ENCODE data around the gene MYOM3. TPM values are rescaled to one million over a fixed set of nuclear protein-coding genes. Genes with fewer than 3 reads are reported as not detected.

MYOM3 gene
- total RNA-seq, 2 experiments from 2014 or later, result not detected

DNA sequence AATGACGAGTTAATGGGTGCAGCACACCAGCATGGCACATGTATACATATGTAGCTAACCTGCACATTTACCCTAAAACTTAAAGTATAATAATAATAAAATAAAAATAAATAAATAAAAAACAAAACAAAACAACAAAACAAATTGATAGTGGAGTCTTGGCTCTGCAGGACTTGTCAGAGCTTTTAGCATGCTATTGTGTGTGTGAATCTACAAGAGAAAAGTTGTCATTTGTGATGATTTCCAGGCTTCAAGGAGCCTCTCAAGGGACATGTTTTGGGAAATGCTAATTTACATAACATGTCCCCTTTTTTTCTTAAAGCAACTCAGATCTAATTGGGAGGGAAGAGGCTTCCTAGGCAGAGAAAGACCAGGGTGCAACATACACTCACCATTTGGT lies 21.9 kb upstream of the MYOM3 start:
- POLR2A ChIA-PET, result no interaction called here
- Mint-ChIP-seq H3K27me3 (peaks cover 14% of the 10 kb centered on the region), H3K36me3 (ENCODE audit: low read depth) (no peaks in the 10 kb centered on the region), H3K27ac (no peak overlapping the region), H3K4me1 (peaks cover 1% of the 10 kb centered on the region), H3K4me3 (no peak overlapping the region), H3K9me3 (peaks cover 9% of the 10 kb centered on the region)
- DNase-seq, result no peak
- CTCF ChIA-PET, result interaction anchor here (4.6 kb wide), 1 partner anchor 16 kb away, joined by 29 read pairs; no protein-coding TSS in a partner anchor

DNA sequence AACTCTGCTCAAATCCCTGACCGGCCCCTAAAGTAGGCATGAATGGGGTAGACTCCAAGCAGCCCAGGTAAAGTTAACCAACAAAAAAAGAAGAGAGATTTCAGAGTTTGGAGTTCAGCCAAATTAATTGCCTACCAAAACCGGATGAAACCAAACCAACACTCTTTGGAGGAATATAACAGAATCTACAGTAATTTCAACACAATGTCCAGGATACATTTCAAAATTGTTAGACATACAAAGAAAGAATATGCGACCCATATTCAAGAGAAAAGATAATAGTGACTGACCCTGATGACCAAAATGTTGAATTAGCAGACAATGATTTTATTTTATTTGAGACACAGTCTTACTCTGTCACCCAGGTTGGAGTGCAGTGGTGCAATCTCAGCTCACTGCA lies 18.4 kb upstream of the MYOM3 start:
- Mint-ChIP-seq H3K27me3 (peaks cover 19% of the 10 kb centered on the region), H3K4me1 (no peaks in the 10 kb centered on the region), H3K27ac (no peak overlapping the region), H3K36me3 (ENCODE audit: low read depth) (no peaks in the 10 kb centered on the region), H3K4me3 (no peak overlapping the region), H3K9me3 (peaks cover 9% of the 10 kb centered on the region)
- ChIA-PET CTCF (no interaction called here), POLR2A (no interaction called here)
- no peak for DNase-seq

DNA sequence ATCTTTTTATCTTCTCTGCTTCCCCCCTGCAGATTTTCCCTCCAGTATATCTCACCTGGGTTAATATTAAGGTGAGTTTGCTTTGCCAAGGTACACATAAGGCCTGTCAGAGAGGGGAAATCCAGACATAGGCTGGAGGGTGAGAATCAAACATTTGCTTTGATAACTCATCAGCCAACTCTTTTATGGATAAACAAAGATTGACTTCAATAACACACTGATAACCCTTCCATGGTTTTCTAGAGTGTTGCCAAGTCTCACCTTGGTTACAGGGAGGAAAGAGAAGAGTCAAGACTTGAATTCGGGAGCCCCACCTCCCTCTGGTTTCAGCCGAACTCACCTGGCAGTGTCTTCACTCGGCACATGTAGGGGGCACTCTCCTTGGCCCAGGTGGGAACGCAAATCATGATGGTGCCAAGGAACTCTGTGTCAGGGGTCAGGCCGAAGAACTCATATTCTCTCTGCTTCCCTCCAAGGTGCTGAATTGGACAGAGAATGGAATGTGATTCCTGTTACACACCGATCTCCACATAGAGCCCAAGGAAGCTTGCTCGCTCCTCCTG lies 15.9 kb upstream of the MYOM3 start:
- peaks cover 7% of the 10 kb centered on the region for H3K9me3 Mint-ChIP-seq
- peaks cover 10% of the 10 kb centered on the region for H3K27me3 Mint-ChIP-seq
- ChIA-PET CTCF (interaction anchor here (0.7 kb wide), 1 partner anchor 22 kb away, joined by 4 read pairs; no protein-coding TSS in a partner anchor), POLR2A (no interaction called here)
- no peaks in the 10 kb centered on the region for H3K36me3 Mint-ChIP-seq (ENCODE audit: low read depth)
- no peak overlapping the region for H3K4me3 Mint-ChIP-seq
- H3K4me1 Mint-ChIP-seq, result no peaks in the 10 kb centered on the region
- no peak overlapping the region for H3K27ac Mint-ChIP-seq
- DNase-seq, result no peak

DNA sequence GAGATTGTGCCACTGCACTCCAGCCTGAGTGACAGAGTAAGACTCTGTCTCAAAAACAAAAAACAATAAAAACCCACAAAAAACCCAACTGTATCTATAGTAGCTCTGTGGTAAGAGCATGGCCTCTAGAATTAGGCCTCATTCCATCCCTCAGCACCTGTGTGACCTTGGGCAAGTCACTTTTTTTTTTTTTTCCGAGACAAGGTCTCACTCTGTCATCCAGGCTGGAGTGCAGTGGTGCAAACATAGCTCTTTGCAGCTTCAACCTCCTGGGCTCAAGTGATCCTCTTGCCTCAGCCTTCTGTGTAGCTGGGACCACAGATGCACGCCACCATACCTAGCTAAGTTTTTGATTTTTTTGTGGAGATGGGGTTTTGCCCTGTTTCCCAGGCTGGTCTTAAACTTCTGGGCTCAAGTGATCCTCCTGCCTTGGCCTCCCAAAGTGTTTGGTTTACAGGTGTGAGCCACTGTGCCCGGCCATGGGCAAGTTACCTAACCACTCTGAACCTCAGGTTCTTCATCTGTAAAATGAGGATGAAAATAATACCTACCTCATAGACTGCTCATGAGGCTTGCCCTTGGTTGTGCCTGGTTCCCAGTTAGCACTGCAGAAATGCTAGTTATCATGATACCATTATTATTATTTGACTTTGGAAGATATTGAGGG lies 15.3 kb upstream of the MYOM3 start:
- ChIA-PET CTCF (interaction anchor here (0.6 to 0.7 kb wide), 2 partner anchors 23 to 485 kb away, joined by 3 to 4 read pairs; no protein-coding TSS in a partner anchor), POLR2A (no interaction called here)
- H3K36me3 Mint-ChIP-seq (ENCODE audit: low read depth), result no peaks in the 10 kb centered on the region
- H3K4me1 Mint-ChIP-seq, result no peaks in the 10 kb centered on the region
- DNase-seq, result no peak
- no peak overlapping the region for H3K27ac Mint-ChIP-seq
- H3K9me3 Mint-ChIP-seq, result peaks cover 7% of the 10 kb centered on the region
- H3K27me3 Mint-ChIP-seq, result peaks cover 9% of the 10 kb centered on the region
- no peak overlapping the region for H3K4me3 Mint-ChIP-seq

DNA sequence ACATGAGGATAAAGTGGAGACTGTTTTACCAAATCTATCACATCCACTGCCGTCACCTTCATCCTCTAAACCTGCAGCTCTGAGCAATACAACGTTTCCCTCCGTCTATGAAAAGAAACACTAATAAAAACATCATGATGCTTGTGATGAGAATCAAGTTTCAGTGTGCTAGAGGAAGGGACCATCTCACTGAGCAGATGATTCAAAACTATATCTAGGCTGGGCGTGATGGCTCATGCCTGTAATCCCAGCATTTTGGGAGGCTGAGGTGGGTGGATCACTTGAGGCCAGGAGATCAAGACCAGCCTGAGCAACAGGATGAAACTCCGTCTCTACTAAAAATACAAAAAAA lies 14.7 kb upstream of the MYOM3 start:
- Mint-ChIP-seq H3K9me3 (peaks cover 7% of the 10 kb centered on the region), H3K27me3 (peaks cover 8% of the 10 kb centered on the region), H3K4me3 (no peak overlapping the region), H3K4me1 (no peaks in the 10 kb centered on the region), H3K27ac (no peak overlapping the region), H3K36me3 (ENCODE audit: low read depth) (no peaks in the 10 kb centered on the region)
- CTCF ChIA-PET, result interaction anchor here (0.6 kb wide), 1 partner anchor 486 kb away, joined by 3 read pairs; no protein-coding TSS in a partner anchor
- DNase-seq, result no peak
- POLR2A ChIA-PET, result no interaction called here

DNA sequence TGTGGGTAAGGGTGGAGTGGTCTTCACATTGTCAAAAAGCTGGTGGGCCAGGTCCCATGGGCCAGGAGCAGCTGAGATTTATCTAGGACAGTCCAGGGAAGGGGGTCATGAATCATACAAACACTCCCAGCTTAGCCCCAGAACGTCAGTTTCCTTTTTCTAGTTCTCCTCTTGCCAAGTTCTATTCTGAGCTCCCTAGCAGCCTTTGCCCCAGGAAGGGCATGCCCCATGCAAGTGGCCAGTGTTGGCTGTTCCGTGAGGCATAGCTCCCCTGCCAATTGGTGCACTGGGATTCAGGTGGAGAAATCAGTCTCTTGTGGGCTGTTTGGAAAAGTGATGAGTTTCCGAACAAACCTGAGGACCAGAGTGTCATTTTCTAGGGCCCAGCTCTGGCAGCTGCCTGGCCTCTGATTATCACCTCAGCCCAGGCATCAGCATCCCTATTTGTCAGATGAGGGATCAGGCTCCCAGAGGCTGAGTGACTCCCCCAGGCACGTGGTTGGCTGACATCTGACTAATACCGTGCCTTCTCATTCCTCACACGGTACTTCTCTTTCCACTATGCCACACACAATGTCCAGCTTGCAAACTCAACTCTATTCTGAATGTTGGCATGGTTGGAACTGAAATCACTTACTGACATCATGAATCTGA lies 14.2 kb upstream of the MYOM3 start:
- POLR2A ChIA-PET, result no interaction called here
- DNase-seq, result no peak
- peaks cover 6% of the 10 kb centered on the region for H3K9me3 Mint-ChIP-seq
- no peaks in the 10 kb centered on the region for H3K36me3 Mint-ChIP-seq (ENCODE audit: low read depth)
- H3K4me3 Mint-ChIP-seq, result no peak overlapping the region
- H3K4me1 Mint-ChIP-seq, result no peaks in the 10 kb centered on the region
- CTCF ChIA-PET, result no interaction called here
- H3K27ac Mint-ChIP-seq, result no peak overlapping the region
- peaks cover 6% of the 10 kb centered on the region for H3K27me3 Mint-ChIP-seq

DNA sequence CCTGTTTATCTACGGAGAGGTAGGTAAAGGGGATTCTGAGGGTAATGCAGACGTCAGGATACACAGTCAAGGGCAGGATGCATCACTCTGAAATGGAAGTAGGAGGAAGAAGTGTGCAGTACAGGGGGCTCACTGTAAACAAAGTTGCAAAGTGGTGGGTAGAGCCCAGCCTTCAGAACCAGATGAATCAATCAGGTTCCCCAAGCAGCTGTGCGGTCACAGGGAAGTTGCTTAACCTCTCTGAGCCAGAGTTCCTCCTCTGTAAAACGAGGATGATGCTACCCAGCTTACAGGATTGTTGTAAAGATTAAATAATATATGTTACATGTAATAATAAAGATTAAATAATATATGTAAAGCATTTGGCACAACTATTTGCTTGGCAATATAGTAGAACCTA lies 13.5 kb upstream of the MYOM3 start:
- H3K27ac Mint-ChIP-seq, result no peak overlapping the region
- H3K4me3 Mint-ChIP-seq, result no peak overlapping the region
- no peaks in the 10 kb centered on the region for H3K36me3 Mint-ChIP-seq (ENCODE audit: low read depth)
- H3K9me3 Mint-ChIP-seq, result peaks cover 6% of the 10 kb centered on the region
- DNase-seq, result no peak
- ChIA-PET POLR2A (no interaction called here), CTCF (no interaction called here)
- no peaks in the 10 kb centered on the region for H3K4me1 Mint-ChIP-seq
- H3K27me3 Mint-ChIP-seq, result peaks cover 6% of the 10 kb centered on the region

DNA sequence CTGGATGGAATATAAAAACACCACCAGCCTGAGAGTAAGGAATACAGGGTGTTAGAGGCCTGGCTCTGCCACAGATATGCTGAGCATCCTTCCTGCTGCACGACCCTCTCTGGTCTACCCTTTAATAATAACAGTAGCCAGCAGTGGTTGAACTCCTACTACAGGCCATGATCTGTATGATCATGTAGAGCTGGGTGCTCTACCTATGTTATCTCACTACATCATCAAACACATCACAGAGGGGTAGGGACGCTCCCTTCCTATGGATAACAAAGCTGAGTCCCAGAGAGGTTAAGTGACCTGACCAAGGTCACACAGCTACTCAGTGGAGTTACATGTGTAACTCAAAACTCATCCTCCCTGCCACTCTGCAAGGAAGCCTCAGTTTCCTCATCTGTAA lies 13.0 kb upstream of the MYOM3 start:
- no peak overlapping the region for H3K4me3 Mint-ChIP-seq
- DNase-seq, result no peak
- CTCF ChIA-PET, result interaction anchor here (1.0 kb wide), 2 partner anchors 12 to 25 kb away, joined by 3 read pairs; no protein-coding TSS in a partner anchor
- peaks cover 3% of the 10 kb centered on the region for H3K9me3 Mint-ChIP-seq
- H3K36me3 Mint-ChIP-seq (ENCODE audit: low read depth), result no peaks in the 10 kb centered on the region
- POLR2A ChIA-PET, result no interaction called here
- peaks cover 6% of the 10 kb centered on the region for H3K27me3 Mint-ChIP-seq
- no peak overlapping the region for H3K27ac Mint-ChIP-seq
- H3K4me1 Mint-ChIP-seq, result no peaks in the 10 kb centered on the region

DNA sequence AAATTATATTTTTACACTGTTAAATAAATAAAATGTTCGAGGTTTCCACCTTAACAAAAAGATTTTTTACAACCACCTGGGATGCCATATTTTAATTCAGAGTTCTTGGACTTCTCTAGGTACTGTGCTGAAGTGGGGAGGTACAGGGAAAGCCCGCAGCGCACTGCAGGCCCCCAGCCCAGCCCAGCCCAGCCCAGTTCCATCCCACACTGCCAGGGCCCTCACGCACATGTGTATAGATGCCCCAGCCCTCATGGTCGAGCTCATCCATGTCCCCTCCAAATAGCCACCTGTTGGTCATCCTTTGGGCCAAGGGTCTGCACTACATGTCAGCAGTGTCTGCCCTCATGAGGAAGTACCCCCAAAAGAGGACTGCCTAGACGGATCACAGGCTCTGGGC lies 11.7 kb upstream of the MYOM3 start:
- CTCF ChIA-PET, result no interaction called here
- Mint-ChIP-seq H3K27me3 (peaks cover 9% of the 10 kb centered on the region), H3K4me3 (no peak overlapping the region), H3K27ac (no peak overlapping the region), H3K4me1 (no peaks in the 10 kb centered on the region), H3K9me3 (no peaks in the 10 kb centered on the region), H3K36me3 (ENCODE audit: low read depth) (no peaks in the 10 kb centered on the region)
- no peak for DNase-seq
- POLR2A ChIA-PET, result no interaction called here

DNA sequence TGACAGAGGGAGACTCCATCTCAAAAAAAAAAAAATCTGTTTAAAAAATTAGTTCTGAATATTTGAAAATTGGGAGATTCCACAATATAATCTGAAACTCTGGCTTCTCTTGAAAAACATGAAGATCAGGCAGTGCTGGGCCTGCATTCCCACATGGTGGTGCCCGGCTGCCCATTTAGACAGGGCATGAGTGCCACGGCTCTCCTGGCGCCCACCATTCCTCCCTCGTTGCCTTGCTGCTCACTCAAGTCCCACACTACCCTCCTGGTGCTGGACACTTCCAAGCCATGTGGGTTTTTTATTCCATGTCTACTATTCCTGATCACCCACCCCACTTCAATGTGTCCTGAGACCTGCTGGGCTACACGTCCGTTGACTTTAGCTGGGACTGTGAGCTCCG lies 10.8 kb upstream of the MYOM3 start:
- CTCF ChIA-PET, result no interaction called here

DNA sequence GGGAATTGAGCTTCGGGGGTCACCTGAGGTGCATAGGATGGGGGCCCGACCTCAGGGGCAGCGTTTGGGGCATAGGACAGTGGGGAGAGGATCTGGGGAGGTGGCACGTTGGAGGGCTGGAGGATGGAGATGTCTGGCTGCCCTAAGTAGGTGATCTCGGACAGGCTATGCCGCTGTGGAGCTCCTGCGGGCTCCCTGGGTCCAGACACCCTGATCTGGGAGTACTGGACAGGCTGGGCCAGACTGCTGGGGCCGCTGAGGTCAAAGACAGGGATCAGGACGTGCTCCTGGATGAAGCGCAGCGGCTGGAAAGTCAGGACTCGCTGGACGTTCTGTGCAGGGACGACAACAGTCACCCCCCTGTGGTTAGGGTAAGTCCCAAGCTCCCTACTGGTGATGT lies 9.5 kb upstream of the MYOM3 start:
- no peak for DNase-seq
- ChIA-PET POLR2A (interaction anchor here (0.8 kb wide), 1 partner anchor 61 kb away, joined by 3 read pairs; no protein-coding TSS in a partner anchor), CTCF (interaction anchor here (0.5 to 0.9 kb wide), 2 partner anchors 78 to 215 kb away, joined by 3 to 4 read pairs; no protein-coding TSS in a partner anchor)
- no peaks in the 10 kb centered on the region for H3K9me3 Mint-ChIP-seq
- H3K36me3 Mint-ChIP-seq (ENCODE audit: low read depth), result no peaks in the 10 kb centered on the region
- H3K4me1 Mint-ChIP-seq, result no peaks in the 10 kb centered on the region
- H3K27me3 Mint-ChIP-seq, result peaks cover 8% of the 10 kb centered on the region
- H3K27ac Mint-ChIP-seq, result no peak overlapping the region
- H3K4me3 Mint-ChIP-seq, result no peak overlapping the region

More for the DNA sequence above, 10.8 kb upstream of the MYOM3 start:
- peaks cover 8% of the 10 kb centered on the region for H3K27me3 Mint-ChIP-seq
- H3K36me3 Mint-ChIP-seq (ENCODE audit: low read depth), result no peaks in the 10 kb centered on the region
- POLR2A ChIA-PET, result no interaction called here
- no peak overlapping the region for H3K4me3 Mint-ChIP-seq
- H3K9me3 Mint-ChIP-seq, result no peaks in the 10 kb centered on the region
- no peak overlapping the region for H3K27ac Mint-ChIP-seq
- H3K4me1 Mint-ChIP-seq, result no peaks in the 10 kb centered on the region
- DNase-seq, result no peak

DNA sequence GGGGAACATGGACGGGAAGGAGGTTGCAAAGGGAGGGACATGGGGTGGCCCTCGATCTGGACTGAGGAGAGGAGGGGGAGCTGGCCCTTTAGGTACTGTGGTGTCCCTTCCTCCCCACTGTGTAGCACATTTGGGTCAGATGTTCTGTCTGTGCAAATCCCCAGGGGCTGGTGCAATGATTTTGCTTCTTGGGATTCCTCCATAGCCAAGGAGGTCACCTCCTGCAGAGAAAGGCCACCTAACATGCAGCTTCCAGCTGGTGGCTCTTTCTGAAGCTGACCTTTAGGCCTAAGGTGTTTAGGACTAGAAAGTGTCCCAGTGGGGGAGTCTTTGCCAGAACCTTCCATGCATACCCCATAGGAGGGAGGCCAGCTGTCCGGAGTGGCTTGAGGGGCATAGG lies 9.0 kb upstream of the MYOM3 start:
- H3K27me3 Mint-ChIP-seq, result peaks cover 12% of the 10 kb centered on the region
- ChIA-PET CTCF (interaction anchor here (0.5 to 0.9 kb wide), 2 partner anchors 78 to 214 kb away, joined by 3 to 4 read pairs; no protein-coding TSS in a partner anchor), POLR2A (no interaction called here)

More for the DNA sequence above, 9.0 kb upstream of the MYOM3 start:
- no peak for DNase-seq
- Mint-ChIP-seq H3K4me3 (no peak overlapping the region), H3K36me3 (ENCODE audit: low read depth) (no peaks in the 10 kb centered on the region), H3K27ac (no peak overlapping the region), H3K9me3 (no peaks in the 10 kb centered on the region), H3K4me1 (no peaks in the 10 kb centered on the region)
